Activated CD8-positive, alpha-beta memory T cell treated with anti-CD3 and anti-CD28 coated beads, Interleukin-2, amount 10 ng/mL, durations not matched to agents 7 days and 5 days (primary cell): ENCODE results near the gene DIAPH2. TPM values are rescaled to one million over a fixed set of nuclear protein-coding genes. Genes with fewer than 3 reads are reported as not detected.
A peak's percentile ranks its signal among the peaks of the same experiment; 100 is the strongest.

ENCODE experiments used
- ATAC-seq: fragments of 150-1000 bp; cut with Tn5 transposase; one replicate; pipeline ENCODE4 v1.10.0; 2021; ENCODE audit warnings: moderate library complexity
- CTCF ChIA-PET: fragments of 350-600 bp; sonication (Branson Sonifier 250); formaldehyde crosslinking; loops from one replicate; lab custom pipeline; 2021; ENCODE audit warnings: antibody characterized with exemption; lab: Charles Lee
- DNase-seq: peaks from one replicate; pipeline ENCODE4 v3.0.0-alpha.2; 2020
- H3K27ac Mint-ChIP-seq: one replicate; pipeline ENCODE4 v1.8.0; 2021; ENCODE audit warnings: mild to moderate bottlenecking, mixed read lengths
- H3K27me3 Mint-ChIP-seq: one replicate; pipeline ENCODE4 v1.8.0; 2021; ENCODE audit warnings: mixed read lengths
- H3K36me3 Mint-ChIP-seq: one replicate; pipeline ENCODE4 v1.8.0; 2021; ENCODE audit warnings: mild to moderate bottlenecking, mixed read lengths
- H3K4me1 Mint-ChIP-seq: one replicate; pipeline ENCODE4 v1.8.0; 2021; ENCODE audit warnings: mixed read lengths
- H3K4me3 Mint-ChIP-seq: one replicate; pipeline ENCODE4 v1.8.0; 2021; ENCODE audit warnings: mild to moderate bottlenecking, moderate library complexity, mixed read lengths
- H3K9me3 Mint-ChIP-seq: one replicate; pipeline ENCODE4 v1.8.0; 2022; ENCODE audit warnings: low read depth, mixed read lengths
- total RNA-seq, 2 experiments: library from RNA; stranded (reverse); gene quantifications; one replicate each; pipeline ENCODE4 v1.2.3, GENCODE V29; 2021

The DIAPH2 gene
- total RNA-seq, 2 experiments from 2014 or later: 7.9 to 14.4 TPM

- CTCF ChIA-PET: no interaction called here
- Mint-ChIP-seq H3K36me3 (peaks cover 8% of the 10 kb centered on the region), H3K9me3 (peaks cover 11% of the 10 kb centered on the region), H3K27ac (no peak overlapping the region), H3K27me3 (no peaks in the 10 kb centered on the region), H3K4me3 (no peak overlapping the region), H3K4me1 (peaks cover 3% of the 10 kb centered on the region)
- DNase-seq (no peak), ATAC-seq (no peak)
Observed at GRCh38 chrX:97529536-97530200, 845.0 kb downstream of the DIAPH2 start.

GRCh38 chrX:97531825-97532224, 847.2 kb downstream of the DIAPH2 start:
- H3K27me3 Mint-ChIP-seq: no peaks in the 10 kb centered on the region
- peaks cover 3% of the 10 kb centered on the region for H3K4me1 Mint-ChIP-seq
- CTCF ChIA-PET: no interaction called here
- no peak for DNase-seq
- peaks cover 5% of the 10 kb centered on the region for H3K36me3 Mint-ChIP-seq
- no peak overlapping the region for H3K27ac Mint-ChIP-seq
- peaks cover 7% of the 10 kb centered on the region for H3K9me3 Mint-ChIP-seq
- no peak for ATAC-seq
- no peak overlapping the region for H3K4me3 Mint-ChIP-seq

- Mint-ChIP-seq H3K4me3 (no peak overlapping the region), H3K4me1 (peaks cover 2% of the 10 kb centered on the region), H3K27me3 (no peaks in the 10 kb centered on the region), H3K36me3 (peaks cover 2% of the 10 kb centered on the region), H3K9me3 (no peaks in the 10 kb centered on the region), H3K27ac (no peak overlapping the region)
- CTCF ChIA-PET: no interaction called here
- DNase-seq (no peak), ATAC-seq (no peak)
Observed at GRCh38 chrX:97538745-97539144, 854.1 kb downstream of the DIAPH2 start.

GRCh38 chrX:97539970-97540519, 855.4 kb downstream of the DIAPH2 start:
- peaks cover 2% of the 10 kb centered on the region for H3K36me3 Mint-ChIP-seq
- CTCF ChIA-PET: no interaction called here
- no peak overlapping the region for H3K4me3 Mint-ChIP-seq
- no peaks in the 10 kb centered on the region for H3K9me3 Mint-ChIP-seq
- H3K27ac Mint-ChIP-seq: no peak overlapping the region
- DNase-seq (no peak), ATAC-seq (no peak)
- no peaks in the 10 kb centered on the region for H3K27me3 Mint-ChIP-seq
- peaks cover 2% of the 10 kb centered on the region for H3K4me1 Mint-ChIP-seq

- DNase-seq (no peak), ATAC-seq (no peak)
- no peaks in the 10 kb centered on the region for H3K9me3 Mint-ChIP-seq
- no peaks in the 10 kb centered on the region for H3K4me1 Mint-ChIP-seq
- no peak overlapping the region for H3K27ac Mint-ChIP-seq
- no peaks in the 10 kb centered on the region for H3K36me3 Mint-ChIP-seq
- no peak overlapping the region for H3K4me3 Mint-ChIP-seq
- H3K27me3 Mint-ChIP-seq: no peaks in the 10 kb centered on the region
- CTCF ChIA-PET: no interaction called here
Observed at GRCh38 chrX:97547877-97548578, 863.4 kb downstream of the DIAPH2 start.

- Mint-ChIP-seq H3K27me3 (no peaks in the 10 kb centered on the region), H3K36me3 (no peaks in the 10 kb centered on the region), H3K4me3 (no peak overlapping the region), H3K9me3 (no peaks in the 10 kb centered on the region), H3K4me1 (no peaks in the 10 kb centered on the region), H3K27ac (no peak overlapping the region)
- CTCF ChIA-PET: no interaction called here
- no peak for ATAC-seq
- DNase-seq: no peak
Observed at GRCh38 chrX:97551821-97552220, 867.2 kb downstream of the DIAPH2 start.

GRCh38 chrX:97553833-97554232, 869.2 kb downstream of the DIAPH2 start:
- no peak overlapping the region for H3K27ac Mint-ChIP-seq

GRCh38 chrX:97556359-97556758, 871.7 kb downstream of the DIAPH2 start:
- no peak overlapping the region for H3K4me3 Mint-ChIP-seq
- H3K27ac Mint-ChIP-seq: no peak overlapping the region
- no peak for ATAC-seq

More at GRCh38 chrX:97553833-97554232, 869.2 kb downstream of the DIAPH2 start:
- Mint-ChIP-seq H3K27me3 (no peaks in the 10 kb centered on the region), H3K4me3 (no peak overlapping the region), H3K4me1 (no peaks in the 10 kb centered on the region), H3K9me3 (no peaks in the 10 kb centered on the region), H3K36me3 (no peaks in the 10 kb centered on the region)
- CTCF ChIA-PET: no interaction called here
- ATAC-seq: no peak
- no peak for DNase-seq

GRCh38 chrX:97563531-97564133, 879.0 kb downstream of the DIAPH2 start:
- H3K27me3 Mint-ChIP-seq: no peaks in the 10 kb centered on the region
- H3K36me3 Mint-ChIP-seq: no peaks in the 10 kb centered on the region
- H3K27ac Mint-ChIP-seq: peak overlapping the region; percentile 92
- DNase-seq (peak; percentile 70), ATAC-seq (peak; percentile 100)
- CTCF ChIA-PET: no interaction called here
- no peaks in the 10 kb centered on the region for H3K9me3 Mint-ChIP-seq
- peak overlapping the region; percentile 72 for H3K4me3 Mint-ChIP-seq
- peaks cover 8% of the 10 kb centered on the region for H3K4me1 Mint-ChIP-seq

More at GRCh38 chrX:97556359-97556758, 871.7 kb downstream of the DIAPH2 start:
- DNase-seq: no peak
- CTCF ChIA-PET: no interaction called here
- Mint-ChIP-seq H3K36me3 (no peaks in the 10 kb centered on the region), H3K27me3 (no peaks in the 10 kb centered on the region), H3K9me3 (no peaks in the 10 kb centered on the region), H3K4me1 (no peaks in the 10 kb centered on the region)

GRCh38 chrX:97564496-97564895, 879.9 kb downstream of the DIAPH2 start:
- DNase-seq (no peak), ATAC-seq (no peak)
- no peaks in the 10 kb centered on the region for H3K36me3 Mint-ChIP-seq
- no peaks in the 10 kb centered on the region for H3K9me3 Mint-ChIP-seq
- H3K27ac Mint-ChIP-seq: no peak overlapping the region
- CTCF ChIA-PET: no interaction called here
- H3K4me3 Mint-ChIP-seq: no peak overlapping the region
- no peaks in the 10 kb centered on the region for H3K27me3 Mint-ChIP-seq
- peaks cover 8% of the 10 kb centered on the region for H3K4me1 Mint-ChIP-seq

GRCh38 chrX:97587171-97587570, 902.5 kb downstream of the DIAPH2 start:
- H3K27me3 Mint-ChIP-seq: no peaks in the 10 kb centered on the region
- ATAC-seq (no peak), DNase-seq (no peak)
- no peaks in the 10 kb centered on the region for H3K4me1 Mint-ChIP-seq
- no peaks in the 10 kb centered on the region for H3K9me3 Mint-ChIP-seq
- no peak overlapping the region for H3K4me3 Mint-ChIP-seq
- H3K36me3 Mint-ChIP-seq: no peaks in the 10 kb centered on the region
- H3K27ac Mint-ChIP-seq: no peak overlapping the region
- CTCF ChIA-PET: no interaction called here

- CTCF ChIA-PET: no interaction called here
- Mint-ChIP-seq H3K9me3 (no peaks in the 10 kb centered on the region), H3K4me1 (peaks cover 8% of the 10 kb centered on the region), H3K4me3 (no peak overlapping the region), H3K27me3 (no peaks in the 10 kb centered on the region), H3K36me3 (peaks cover 1% of the 10 kb centered on the region), H3K27ac (no peak overlapping the region)
- no peak for DNase-seq
- ATAC-seq: no peak
Observed at GRCh38 chrX:97594646-97595224, 910.1 kb downstream of the DIAPH2 start.

GRCh38 chrX:97597954-97598353, 913.3 kb downstream of the DIAPH2 start:
- DNase-seq (peak; percentile 48), ATAC-seq (peak; percentile 69)
- no peaks in the 10 kb centered on the region for H3K27me3 Mint-ChIP-seq
- peak overlapping the region; percentile 73 for H3K27ac Mint-ChIP-seq
- CTCF ChIA-PET: no interaction called here
- no peak overlapping the region for H3K4me3 Mint-ChIP-seq
- no peaks in the 10 kb centered on the region for H3K9me3 Mint-ChIP-seq
- H3K36me3 Mint-ChIP-seq: peaks cover 1% of the 10 kb centered on the region
- H3K4me1 Mint-ChIP-seq: peaks cover 8% of the 10 kb centered on the region
